B cell (primary cell): ENCODE measurements around the gene OLIG3. TPM values are rescaled to one million over a fixed set of nuclear protein-coding genes. Genes with fewer than 3 reads are reported as not detected.

Experiments
- ATAC-seq: fragments of 200-7000 bp; cut with Tn5 transposase; one replicate; pipeline ENCODE4 v1.10.0; 2021; ENCODE audit warnings: low read depth, mild to moderate bottlenecking, moderate number of reproducible peaks, moderate library complexity
- CTCF ChIA-PET: fragments of 350-600 bp; sonication (Branson Sonifier 250); formaldehyde crosslinking; loops from one replicate; lab custom pipeline; 2021; ENCODE audit warnings: antibody characterized with exemption, inconsistent platforms; lab: Charles Lee
- POLR2A ChIA-PET: fragments of 350-600 bp; sonication (Branson Sonifier 250); formaldehyde crosslinking; loops from one replicate; lab custom pipeline; 2021; ENCODE audit warnings: antibody characterized with exemption; lab: Charles Lee
- DNase-seq: peaks from one replicate; pipeline ENCODE4 v3.0.0; 2013
- H2AFZ ChIP-seq: 2 replicates; pipeline ENCODE4 v1.6.1; 2012; ENCODE audit warnings: mild to moderate bottlenecking, low read depth, low read length; ENCODE audit not compliant: insufficient read depth, poor library complexity, severe bottlenecking
- H3K27ac ChIP-seq, 2 donors: 1 replicate in 1 of 2; 2 replicates in 1 of 2; pipeline ENCODE4 v1.5.1; 2012 to 2013; ENCODE audit warnings: low read length in 2 of 2, mild to moderate bottlenecking in 2 of 2, moderate library complexity in 1 of 2
- H3K27me3 ChIP-seq, 4 experiments: fragments of 200-600 bp in 1 of 4; sonication (generic) in 1 of 4; replicated peaks in 1 of 4; 1 replicate in 2 of 4; 2 replicates in 2 of 4; pipeline versions ENCODE4 v1.6.1 to v1.7.0; 2013 to 2016; ENCODE audit warnings: low read length in 3 of 4, mild to moderate bottlenecking in 2 of 4, mixed read lengths in 1 of 4, moderate library complexity in 1 of 4; ENCODE audit not compliant: insufficient read depth in 4 of 4, control insufficient read depth in 3 of 4; ENCODE audit errors: control extremely low read depth in 1 of 4
- H3K36me3 ChIP-seq, 2 experiments: replicated peaks in 1 of 2; 1 replicate in 1 of 2; 2 replicates in 1 of 2; pipeline versions ENCODE4 v1.6.1 to v1.7.1; 2013; ENCODE audit warnings: low read length in 1 of 2; ENCODE audit not compliant: insufficient read depth in 2 of 2, control insufficient read depth in 1 of 2; ENCODE audit errors: control extremely low read depth in 1 of 2, extremely low read depth in 1 of 2
- H3K4me1 ChIP-seq, 2 donors: fragments of 200-600 bp in 1 of 2; sonication (generic) in 1 of 2; 1 replicate in 1 of 2; 2 replicates in 1 of 2; pipeline versions ENCODE4 v1.5.1 to v1.6.1; 2013 to 2017; ENCODE audit warnings: low read length in 2 of 2; ENCODE audit not compliant: control insufficient read depth in 2 of 2, insufficient read depth in 2 of 2
- H3K4me2 ChIP-seq: replicated peaks from 2 replicates; pipeline ENCODE3; 2012; ENCODE audit warnings: mild to moderate bottlenecking, low read depth, low read length; ENCODE audit not compliant: poor library complexity, severe bottlenecking
- H3K4me3 ChIP-seq, 5 experiments: fragments of 200-600 bp in 1 of 5; sonication (generic) in 1 of 5; 1 replicate in 3 of 5; 2 replicates in 2 of 5; pipeline versions ENCODE4 v1.5.1 to v1.7.0; 2011 to 2016; ENCODE audit warnings: low read length in 4 of 5, mild to moderate bottlenecking in 4 of 5, low read depth in 2 of 5, control low read depth in 1 of 5, moderate library complexity in 1 of 5; ENCODE audit not compliant: insufficient read depth in 1 of 5; ENCODE audit errors: control extremely low read depth in 1 of 5, extremely low read depth in 1 of 5
- H3K79me2 ChIP-seq: fragments of 200-600 bp; sonication (generic); one replicate; pipeline ENCODE4 v1.6.0; 2016; ENCODE audit warnings: low read length; ENCODE audit not compliant: control insufficient read depth, insufficient read depth
- H3K9ac ChIP-seq: fragments of 200-600 bp; sonication (generic); 2 replicates; pipeline ENCODE4 v1.6.1; 2017; ENCODE audit warnings: mild to moderate bottlenecking, low read length, moderate library complexity
- H3K9me3 ChIP-seq, 3 donors: one replicate each; pipeline versions ENCODE4 v1.6.1 to v1.7.1; 2013; ENCODE audit warnings: low read length in 2 of 3; ENCODE audit not compliant: control insufficient read depth in 2 of 3, insufficient read depth in 1 of 3; ENCODE audit errors: control extremely low read depth in 1 of 3
- H4K20me1 ChIP-seq: 2 replicates; pipeline ENCODE4 v1.6.0; 2012; ENCODE audit warnings: mild to moderate bottlenecking, low read length; ENCODE audit not compliant: insufficient read depth, control insufficient read depth, poor library complexity, severe bottlenecking
- H3K27ac Mint-ChIP-seq: one replicate; pipeline ENCODE4 v1.8.0; 2021; ENCODE audit warnings: mixed read lengths
- H3K27me3 Mint-ChIP-seq: one replicate; pipeline ENCODE4 v1.8.0; 2021; ENCODE audit warnings: mixed read lengths
- H3K4me1 Mint-ChIP-seq: one replicate; pipeline ENCODE4 v1.8.0; 2021; ENCODE audit warnings: mixed read lengths
- H3K4me3 Mint-ChIP-seq: one replicate; pipeline ENCODE4 v1.8.0; 2021; ENCODE audit warnings: mixed read lengths
- H3K9me3 Mint-ChIP-seq: one replicate; pipeline ENCODE4 v1.8.0; 2022; ENCODE audit warnings: mixed read lengths; ENCODE audit not compliant: insufficient read depth
- CTCF ChIP-seq: fragments of 200-600 bp; IDR thresholded peaks from one replicate; pipeline ENCODE4 v1.8.0; 2022; ENCODE audit warnings: antibody characterized with exemption, mild to moderate bottlenecking
- EZH2 ChIP-seq: IDR thresholded peaks from 2 replicates; pipeline ENCODE4 v1.6.1; 2012; ENCODE audit warnings: borderline replicate concordance, low read depth, mild to moderate bottlenecking, moderate library complexity, low read length; ENCODE audit not compliant: insufficient read depth, poor library complexity, severe bottlenecking
- WGBS: methylation state at CpG from one replicate; pipeline ENCODE4 v1.1.5; 2013; ENCODE audit warnings: missing lambda C conversion rate; ENCODE audit not compliant: insufficient coverage; 5-methylcytosine and 5-hydroxymethylcytosine counted together
- intact Hi-C: fragments of 100-400 bp; cut with micrococcal nuclease; formaldehyde crosslinking; loops from one replicate; pipeline ENCODE4 v1.10.0; 2022
- polyA minus RNA-seq: library from RNA; depleted of rRNA, polyadenylated mRNA; stranded (reverse); fragments of >200 nt; gene quantifications from 2 replicates; pipeline ENCODE4 v1.2.3, GENCODE V29; 2012
- polyA plus RNA-seq: library from polyadenylated mRNA; depleted of rRNA; stranded (reverse); fragments of >200 nt; gene quantifications from 2 replicates; pipeline ENCODE4 v1.2.3, GENCODE V29; 2012
- total RNA-seq, 2 donors: library from RNA; stranded (reverse); fragments of 120-200 nt in 1 of 2; gene quantifications; 1 replicate in 1 of 2; 2 replicates in 1 of 2; pipeline versions ENCODE4 v1.2.3 to v1.2.4, GENCODE V29; 2013 to 2022

The OLIG3 gene
- total RNA-seq, result not detected in 2 replicates
- not detected for total RNA-seq (2013)
- polyA plus RNA-seq, result not detected in 2 replicates
- polyA minus RNA-seq, result not detected in 2 replicates

GRCh38 chr6:137494281-137494987, at the start of gene OLIG3:
OLIG3 (minus strand) TSS chr6:137494394; CDS start chr6:137494170, 224 bp downstream.
- peak within 1 kb of the TSS; percentile 29 for H2AFZ ChIP-seq
- Mint-ChIP-seq H3K4me3 (peak within 1 kb of the TSS; percentile 65), H3K9me3 (no peaks in the 10 kb centered on the region), H3K27me3 (peaks cover 87% of the 10 kb centered on the region), H3K4me1 (peaks cover 62% of the 10 kb centered on the region), H3K27ac (peak within 1 kb of the TSS; percentile 71)
- H3K36me3 ChIP-seq, result no peaks in the 10 kb centered on the region
- H3K27ac ChIP-seq, result no peak within 1 kb of the TSS
- POLR2A ChIA-PET, result no interaction called here
- CTCF ChIA-PET, result interaction anchor here (0.8 kb wide), 1 partner anchor 9 kb away, joined by 4 read pairs; no protein-coding TSS in a partner anchor
- WGBS, result 18% methylated on average over 10 of the region's 23 CpGs
- H3K4me1 ChIP-seq, result peaks cover 67 to 74% of the 10 kb centered on the region in 2 donors
- intact Hi-C loops, result loop anchor here (5.0 kb wide), 1 partner anchor 417 kb away; no protein-coding TSS in a partner anchor
- H4K20me1 ChIP-seq, result no peaks in the 10 kb centered on the region
- peaks cover 0 to 69% (median 25%) of the 10 kb centered on the region in 3 donors for H3K9me3 ChIP-seq
- peak within 1 kb of the TSS; percentile 77 for H3K4me2 ChIP-seq
- TF ChIP-seq CTCF, result no peak
- ATAC-seq (no peak), DNase-seq (peak; percentile 41)
- H3K4me3 ChIP-seq, result no peak within 1 kb of the TSS
- H3K79me2 ChIP-seq, result no peaks in the 10 kb centered on the region
- peaks cover 8 to 99% (median 93%) of the 10 kb centered on the region in 4 experiments for H3K27me3 ChIP-seq
- H3K9ac ChIP-seq, result peak within 1 kb of the TSS; percentile 15

- Histone ChIP-seq H3K4me1 (no peaks in the 10 kb centered on the region), H3K9ac (no peak overlapping the region), H2AFZ (no peak overlapping the region), H3K27me3 (peaks cover 0 to 4% (median 2%) of the 10 kb centered on the region in 4 experiments), H3K79me2 (no peaks in the 10 kb centered on the region), H3K4me3 (no peak overlapping the region), H3K4me2 (no peak overlapping the region), H3K36me3 (no peaks in the 10 kb centered on the region), H4K20me1 (no peaks in the 10 kb centered on the region), H3K27ac (no peak overlapping the region), H3K9me3 (no peaks in the 10 kb centered on the region)
- CTCF ChIA-PET, result interaction anchor here (0.6 kb wide), 1 partner anchor 209 kb away, joined by 3 read pairs; no protein-coding TSS in a partner anchor
- no CpG with 5 or more reads among the region's 2 CpGs for WGBS
- Mint-ChIP-seq H3K27ac (no peak overlapping the region), H3K4me1 (no peaks in the 10 kb centered on the region), H3K4me3 (no peak overlapping the region), H3K9me3 (no peaks in the 10 kb centered on the region), H3K27me3 (peaks cover 40% of the 10 kb centered on the region)
- POLR2A ChIA-PET, result no interaction called here
- intact Hi-C loops, result no loop called here
- DNase-seq (no peak), ATAC-seq (no peak)
- TF ChIP-seq EZH2, result no peak
- TF ChIP-seq CTCF, result no peak
Measured at GRCh38 chr6:137543114-137543513, 48.9 kb upstream of the OLIG3 start.
